Measurements from ENCODE around the gene NSMCE1.
A peak's percentile ranks its signal among the peaks of the same experiment; 100 is the strongest.

Gene NSMCE1

GRCh38 chr16:27199736-27200135 is 68.8 kb downstream of the NSMCE1 start:
- peaks cover 7% of the 10 kb centered on the region for H3F3A ChIP-seq (ENCODE audit: insufficient read depth, low read length)
- H3K36me3 ChIP-seq (ENCODE audit: insufficient read depth, low read length), result no peaks in the 10 kb centered on the region
- H3K79me2 ChIP-seq (ENCODE audit: insufficient read depth, low read length), result no peaks in the 10 kb centered on the region
- H3K27me3 ChIP-seq (ENCODE audit: insufficient read depth, low read length), result no peaks in the 10 kb centered on the region
- H4K20me1 ChIP-seq (ENCODE audit: insufficient read depth, low read length), result no peaks in the 10 kb centered on the region
- H2AFZ ChIP-seq (ENCODE audit: low read length), result 0 out of 2 replicates have a peak overlapping the region, but pooled peaks have one; percentile 34
- H3K9ac ChIP-seq (ENCODE audit: low read length), result peak overlapping the region; percentile 69
- H3K9me2 ChIP-seq (ENCODE audit: low read depth, low read length), result no peaks in the 10 kb centered on the region
- peaks cover 36% of the 10 kb centered on the region for H3K4me1 ChIP-seq (ENCODE audit: insufficient read depth, low read length, severe bottlenecking)
- TF ChIP-seq, protein P1, sequence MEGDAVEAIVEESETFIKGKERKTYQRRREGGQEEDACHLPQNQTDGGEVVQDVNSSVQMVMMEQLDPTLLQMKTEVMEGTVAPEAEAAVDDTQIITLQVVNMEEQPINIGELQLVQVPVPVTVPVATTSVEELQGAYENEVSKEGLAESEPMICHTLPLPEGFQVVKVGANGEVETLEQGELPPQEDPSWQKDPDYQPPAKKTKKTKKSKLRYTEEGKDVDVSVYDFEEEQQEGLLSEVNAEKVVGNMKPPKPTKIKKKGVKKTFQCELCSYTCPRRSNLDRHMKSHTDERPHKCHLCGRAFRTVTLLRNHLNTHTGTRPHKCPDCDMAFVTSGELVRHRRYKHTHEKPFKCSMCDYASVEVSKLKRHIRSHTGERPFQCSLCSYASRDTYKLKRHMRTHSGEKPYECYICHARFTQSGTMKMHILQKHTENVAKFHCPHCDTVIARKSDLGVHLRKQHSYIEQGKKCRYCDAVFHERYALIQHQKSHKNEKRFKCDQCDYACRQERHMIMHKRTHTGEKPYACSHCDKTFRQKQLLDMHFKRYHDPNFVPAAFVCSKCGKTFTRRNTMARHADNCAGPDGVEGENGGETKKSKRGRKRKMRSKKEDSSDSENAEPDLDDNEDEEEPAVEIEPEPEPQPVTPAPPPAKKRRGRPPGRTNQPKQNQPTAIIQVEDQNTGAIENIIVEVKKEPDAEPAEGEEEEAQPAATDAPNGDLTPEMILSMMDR (IDR thresholded peaks at IDR 0.05; ENCODE audit: low read length), result no peak
- no peak for TF ChIP-seq EZH2 (IDR thresholded peaks at IDR 0.05; ENCODE audit: borderline replicate concordance, low read length)
- peak overlapping the region; percentile 99 for H3K27ac ChIP-seq (ENCODE audit: low read depth, low read length, poor library complexity, severe bottlenecking)
- H3K4me3 ChIP-seq (ENCODE audit: low read depth, low read length, poor library complexity, severe bottlenecking), result no peak overlapping the region
- H3K9me3 ChIP-seq (ENCODE audit: low read length), result 0 out of 2 replicates have a peak, but pooled peaks cover 3% of the 10 kb centered on the region
- peak overlapping the region; percentile 63 for H3K4me2 ChIP-seq (ENCODE audit: low read length)

DNA sequence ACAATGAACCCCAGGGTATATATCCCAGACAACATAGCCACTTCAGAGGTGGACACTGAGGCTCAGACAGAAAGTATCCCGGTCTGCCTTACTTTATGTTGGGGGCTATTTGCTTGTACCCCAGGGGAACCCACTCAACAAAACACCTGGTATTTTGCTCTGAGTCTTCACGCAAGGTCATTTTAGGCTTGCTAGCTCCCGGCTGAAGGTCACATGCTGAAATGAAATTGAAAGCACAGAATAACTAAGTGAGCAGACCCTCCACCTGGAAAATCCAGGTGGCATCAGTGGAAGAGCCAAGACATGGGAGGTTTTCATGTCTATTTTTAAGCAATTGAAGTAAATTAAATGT is 69.4 kb downstream of the NSMCE1 start:
- Histone ChIP-seq H3K4me1 (ENCODE audit: insufficient read depth, low read length, severe bottlenecking) (peaks cover 31% of the 10 kb centered on the region), H4K20me1 (ENCODE audit: insufficient read depth, low read length) (no peaks in the 10 kb centered on the region), H3K9me2 (ENCODE audit: low read depth, low read length) (no peaks in the 10 kb centered on the region), H3F3A (ENCODE audit: insufficient read depth, low read length) (peaks cover 7% of the 10 kb centered on the region), H3K36me3 (ENCODE audit: insufficient read depth, low read length) (no peaks in the 10 kb centered on the region), H3K9ac (ENCODE audit: low read length) (peak overlapping the region; percentile 69), H3K4me3 (ENCODE audit: low read depth, low read length, poor library complexity, severe bottlenecking) (peak overlapping the region; percentile 46), H3K79me2 (ENCODE audit: insufficient read depth, low read length) (no peaks in the 10 kb centered on the region), H3K27ac (ENCODE audit: low read depth, low read length, poor library complexity, severe bottlenecking) (peak overlapping the region; percentile 99), H3K27me3 (ENCODE audit: insufficient read depth, low read length) (no peaks in the 10 kb centered on the region), H3K4me2 (ENCODE audit: low read length) (peak overlapping the region; percentile 63), H3K9me3 (ENCODE audit: low read length) (0 out of 2 replicates have a peak, but pooled peaks cover 3% of the 10 kb centered on the region), H2AFZ (ENCODE audit: low read length) (no peak overlapping the region)
- TF ChIP-seq, protein P1 (IDR thresholded peaks at IDR 0.05; ENCODE audit: low read length), result no peak
- no peak for TF ChIP-seq EZH2 (IDR thresholded peaks at IDR 0.05; ENCODE audit: borderline replicate concordance, low read length)

DNA sequence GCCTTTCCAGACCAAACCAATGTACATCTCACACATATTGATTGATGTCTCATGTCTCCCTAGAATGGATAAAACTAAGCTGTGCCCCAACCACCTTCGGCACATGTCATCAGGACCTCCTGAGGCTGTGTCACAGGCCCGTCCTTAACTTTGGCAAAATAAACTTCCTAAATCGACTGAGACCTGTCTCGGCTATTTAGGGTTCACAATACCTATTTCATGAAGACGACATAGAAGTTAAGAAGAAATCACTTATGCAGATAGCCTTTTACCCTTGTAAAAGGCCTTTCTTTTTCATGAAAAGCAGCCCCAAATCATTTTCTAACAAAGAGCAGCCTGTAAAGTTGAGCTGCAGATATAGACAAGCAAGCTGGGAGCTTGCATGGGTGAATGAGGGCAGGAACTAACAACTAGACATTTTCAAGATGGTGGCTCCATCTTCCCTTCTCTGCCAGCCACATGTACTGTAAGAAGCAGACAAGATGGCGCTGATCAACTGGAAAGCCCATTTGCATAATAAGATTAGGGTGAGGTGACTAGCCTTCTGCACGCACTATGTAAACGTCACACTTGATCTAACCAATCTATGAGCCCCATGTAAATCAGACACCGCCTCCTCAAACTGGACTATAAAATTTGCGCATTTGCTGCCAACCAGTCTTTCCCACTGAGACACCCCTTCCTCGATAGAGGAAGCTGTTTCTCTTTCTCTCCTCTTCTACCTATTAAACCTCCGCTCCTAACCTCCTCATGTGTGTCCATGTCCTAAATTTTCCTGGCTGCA is 69.9 kb downstream of the NSMCE1 start:
- Histone ChIP-seq H3F3A (ENCODE audit: insufficient read depth, low read length) (peaks cover 7% of the 10 kb centered on the region), H3K4me3 (ENCODE audit: low read depth, low read length, poor library complexity, severe bottlenecking) (peak overlapping the region; percentile 46), H3K9me3 (ENCODE audit: low read length) (0 out of 2 replicates have a peak, but pooled peaks cover 3% of the 10 kb centered on the region), H3K79me2 (ENCODE audit: insufficient read depth, low read length) (no peaks in the 10 kb centered on the region), H4K20me1 (ENCODE audit: insufficient read depth, low read length) (no peaks in the 10 kb centered on the region), H3K4me2 (ENCODE audit: low read length) (peak overlapping the region; percentile 63), H3K36me3 (ENCODE audit: insufficient read depth, low read length) (no peaks in the 10 kb centered on the region), H3K27me3 (ENCODE audit: insufficient read depth, low read length) (no peaks in the 10 kb centered on the region), H2AFZ (ENCODE audit: low read length) (no peak overlapping the region), H3K9me2 (ENCODE audit: low read depth, low read length) (no peaks in the 10 kb centered on the region), H3K27ac (ENCODE audit: low read depth, low read length, poor library complexity, severe bottlenecking) (peak overlapping the region; percentile 99), H3K4me1 (ENCODE audit: insufficient read depth, low read length, severe bottlenecking) (peaks cover 27% of the 10 kb centered on the region), H3K9ac (ENCODE audit: low read length) (peak overlapping the region; percentile 69)
- TF ChIP-seq EZH2 (IDR thresholded peaks at IDR 0.05; ENCODE audit: borderline replicate concordance, low read length), result no peak
- TF ChIP-seq, protein P1 (IDR thresholded peaks at IDR 0.05; ENCODE audit: low read length), result no peak

Data from OCI-LY1 (cell line).